Fibroblast of lung (primary cell): ENCODE measurements around the gene COBL. TPM values are rescaled to one million over a fixed set of nuclear protein-coding genes. Genes with fewer than 3 reads are reported as not detected.

Experiments
- DNase-seq, 2 donors: peaks; one replicate each; pipeline versions ENCODE4 v3.0.0 to v3.0.0-alpha.2; 2010; ENCODE audit warnings: low read depth in 2 of 2
- H2AFZ ChIP-seq: 2 replicates; pipeline ENCODE4 v1.5.1; 2012; ENCODE audit warnings: low read length, control low read depth, inconsistent platforms
- H3K27ac ChIP-seq: 2 replicates; pipeline ENCODE4 v1.5.1; 2011; ENCODE audit warnings: low read length, control low read depth; ENCODE audit not compliant: insufficient read depth
- H3K27me3 ChIP-seq: 2 replicates; pipeline ENCODE4 v1.5.1; 2011; ENCODE audit warnings: mild to moderate bottlenecking, low read length; ENCODE audit not compliant: control insufficient read depth, insufficient read depth
- H3K36me3 ChIP-seq: 2 replicates; pipeline ENCODE4 v1.5.1; 2011; ENCODE audit warnings: low read length; ENCODE audit not compliant: control insufficient read depth, insufficient read depth
- H3K4me1 ChIP-seq: 2 replicates; pipeline ENCODE4 v1.5.1; 2011; ENCODE audit warnings: low read length; ENCODE audit not compliant: control insufficient read depth, insufficient read depth; ENCODE audit errors: extremely low read depth
- H3K4me2 ChIP-seq: 2 replicates; pipeline ENCODE4 v1.5.1; 2011; ENCODE audit warnings: low read length, control low read depth; ENCODE audit not compliant: insufficient read depth; ENCODE audit errors: extremely low read depth
- H3K4me3 ChIP-seq, 4 experiments: fragments of 200-600 bp in 1 of 4; sonication (generic) in 1 of 4; replicated peaks in 1 of 4; 2 replicates each; pipeline ENCODE4 v1.5.1; 2011 to 2016; ENCODE audit warnings: low read length in 4 of 4, low read depth in 3 of 4, mild to moderate bottlenecking in 3 of 4, control low read depth in 2 of 4, inconsistent platforms in 1 of 4, mixed read lengths in 1 of 4; ENCODE audit not compliant: insufficient read depth in 1 of 4; ENCODE audit errors: control extremely low read depth in 1 of 4
- H3K79me2 ChIP-seq: 2 replicates; pipeline ENCODE4 v1.5.1; 2012; ENCODE audit warnings: mild to moderate bottlenecking, low read length, inconsistent platforms; ENCODE audit not compliant: control insufficient read depth, insufficient read depth
- H3K9ac ChIP-seq: 2 replicates; pipeline ENCODE4 v1.5.1; 2011; ENCODE audit warnings: mild to moderate bottlenecking, low read length, control low read depth; ENCODE audit not compliant: insufficient read depth
- H3K9me3 ChIP-seq: 2 replicates; pipeline ENCODE4 v1.5.1; 2012; ENCODE audit warnings: low read depth, low read length; ENCODE audit not compliant: control insufficient read depth, insufficient read depth
- H4K20me1 ChIP-seq: 2 replicates; pipeline ENCODE4 v1.5.1; 2011; ENCODE audit warnings: low read length; ENCODE audit not compliant: control insufficient read depth, insufficient read depth; ENCODE audit errors: extremely low read depth
- CTCF ChIP-seq, 2 donors: IDR thresholded peaks in 1 of 2; conservative IDR thresholded peaks in 1 of 2; 1 replicate in 1 of 2; 2 replicates in 1 of 2; pipeline ENCODE4 v1.5.1; 2011 to 2012; ENCODE audit warnings: low read length in 2 of 2, control low read depth in 1 of 2, inconsistent platforms in 1 of 2, low read depth in 1 of 2, mild to moderate bottlenecking in 1 of 2
- EZH2 ChIP-seq: IDR thresholded peaks from 2 replicates; pipeline ENCODE4 v1.5.1; 2012; ENCODE audit warnings: low read length, control low read depth, mild to moderate bottlenecking; ENCODE audit errors: missing control alignments
- polyA plus RNA-seq, 2 donors: library from polyadenylated mRNA; depleted of rRNA in 1 of 2; stranded (reverse) in 1 of 2; unstranded in 1 of 2; fragments of >200 nt; gene quantifications; 2 replicates each; pipeline ENCODE4 v1.2.1, GENCODE V29; 2011 to 2012; ENCODE audit warnings: missing spikeins in 1 of 2
- total RNA-seq: library from RNA; depleted of rRNA; stranded (reverse); fragments of >200 nt; gene quantifications from 2 replicates; pipeline ENCODE4 v1.2.1, GENCODE V29; 2014

COBL gene
- total and polyA plus RNA-seq, 2 donors (not counting 1 experiment from before 2014, with no cell fraction given), result 0.10 to 0.33 TPM

- H2AFZ ChIP-seq, result no peak overlapping the region
- H3K4me3 ChIP-seq, result no peak overlapping the region
- H3K79me2 ChIP-seq, result no peaks in the 10 kb centered on the region
- no peaks in the 10 kb centered on the region for H3K27me3 ChIP-seq
- TF ChIP-seq EZH2, result no peak
- TF ChIP-seq CTCF (conservative IDR thresholded peaks at IDR 0.05 in 1 of 2, IDR thresholded peaks at IDR 0.05 in 1 of 2; ENCODE audit: low read depth in 1 of 2, low read length in 2 of 2), result no peak
- no peaks in the 10 kb centered on the region for H3K4me1 ChIP-seq
- H3K9me3 ChIP-seq, result no peaks in the 10 kb centered on the region
- no peak overlapping the region for H3K9ac ChIP-seq
- H3K36me3 ChIP-seq, result no peaks in the 10 kb centered on the region
- no peak for DNase-seq
- H3K27ac ChIP-seq, result no peak overlapping the region
- H4K20me1 ChIP-seq, result no peaks in the 10 kb centered on the region
- H3K4me2 ChIP-seq, result no peak overlapping the region
Measured at GRCh38 chr7:51244053-51244452, 72.6 kb downstream of the COBL start.

GRCh38 chr7:51243631-51244030, 73.0 kb downstream of the COBL start:
- H3K27ac ChIP-seq, result no peak overlapping the region
- no peak overlapping the region for H2AFZ ChIP-seq
- no peaks in the 10 kb centered on the region for H3K27me3 ChIP-seq
- no peaks in the 10 kb centered on the region for H3K36me3 ChIP-seq
- H3K9me3 ChIP-seq, result no peaks in the 10 kb centered on the region
- no peaks in the 10 kb centered on the region for H3K79me2 ChIP-seq
- H4K20me1 ChIP-seq, result no peaks in the 10 kb centered on the region
- no peak for TF ChIP-seq EZH2
- no peak for TF ChIP-seq CTCF (conservative IDR thresholded peaks at IDR 0.05 in 1 of 2, IDR thresholded peaks at IDR 0.05 in 1 of 2; ENCODE audit: low read depth in 1 of 2, low read length in 2 of 2)
- DNase-seq, result no peak
- H3K4me1 ChIP-seq, result no peaks in the 10 kb centered on the region
- no peak overlapping the region for H3K9ac ChIP-seq
- no peak overlapping the region for H3K4me3 ChIP-seq
- H3K4me2 ChIP-seq, result no peak overlapping the region

GRCh38 chr7:51242881-51243518, 73.6 kb downstream of the COBL start:
- H3K79me2 ChIP-seq, result no peaks in the 10 kb centered on the region
- H3K9ac ChIP-seq, result no peak overlapping the region
- no peaks in the 10 kb centered on the region for H3K36me3 ChIP-seq
- H3K27ac ChIP-seq, result no peak overlapping the region
- DNase-seq, result no peak
- no peaks in the 10 kb centered on the region for H3K4me1 ChIP-seq
- H3K4me2 ChIP-seq, result no peak overlapping the region
- TF ChIP-seq EZH2 (no peak), CTCF (conservative IDR thresholded peaks at IDR 0.05 in 1 of 2, IDR thresholded peaks at IDR 0.05 in 1 of 2; ENCODE audit: low read depth in 1 of 2, low read length in 2 of 2) (no peak)
- no peaks in the 10 kb centered on the region for H3K27me3 ChIP-seq
- no peak overlapping the region for H2AFZ ChIP-seq
- no peaks in the 10 kb centered on the region for H3K9me3 ChIP-seq
- H4K20me1 ChIP-seq, result no peaks in the 10 kb centered on the region
- H3K4me3 ChIP-seq, result no peak overlapping the region
